Measurements from ENCODE around the gene ZNF180.

DNA sequence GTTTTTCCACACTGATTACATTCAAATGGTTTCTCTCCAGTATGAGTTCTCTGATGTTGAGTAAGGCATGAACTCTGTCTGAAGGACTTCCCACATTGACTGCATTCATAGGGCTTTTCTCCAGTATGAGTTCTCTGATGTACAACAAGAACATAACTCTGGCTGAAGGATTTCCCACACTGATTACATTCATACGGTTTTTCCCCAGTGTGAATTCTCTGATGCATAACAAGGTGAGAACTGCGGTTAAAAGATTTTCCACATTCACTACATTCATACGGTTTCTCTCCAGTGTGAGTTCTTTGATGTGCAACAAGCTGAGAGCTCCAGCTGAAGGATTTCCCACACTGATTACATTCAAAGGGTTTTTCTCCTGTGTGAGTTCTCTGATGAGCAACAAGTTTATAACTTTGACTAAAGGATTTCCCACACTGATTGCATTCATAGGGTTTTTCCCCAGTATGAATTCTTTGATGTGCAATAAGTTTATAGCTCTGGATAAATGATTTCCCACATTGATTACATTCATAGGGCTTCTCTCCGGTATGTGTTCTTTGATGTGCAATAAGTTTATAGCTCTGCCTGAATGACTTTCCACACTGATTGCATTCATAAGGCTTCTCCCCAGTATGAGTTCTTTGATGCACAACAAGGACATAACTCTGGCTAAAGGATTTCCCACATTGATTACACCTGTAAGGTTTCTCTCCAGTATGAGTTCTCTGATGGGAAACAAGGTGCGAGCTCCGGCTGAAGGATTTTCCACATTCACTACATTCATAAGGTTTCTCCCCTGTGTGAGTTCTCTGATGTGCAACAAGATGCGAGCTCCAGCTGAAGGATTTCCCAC, 23.5 kb downstream of the ZNF180 start:
- TF ChIP-seq ZBTB8A (tag by site-specific recombination; IDR thresholded peaks at IDR 0.05) (no peak), GLI2 (tag by site-specific recombination; IDR thresholded peaks at IDR 0.05; ENCODE audit: borderline replicate concordance, low read depth) (no peak), ZNF830 (tag by site-specific recombination; IDR thresholded peaks at IDR 0.05; ENCODE audit: low read depth) (no peak), ZNF549 (tag by site-specific recombination; IDR thresholded peaks at IDR 0.05) (no peak), ZBTB48 (tag by site-specific recombination; IDR thresholded peaks at IDR 0.05) (no peak), ZNF341 (tag by site-specific recombination; IDR thresholded peaks at IDR 0.05; ENCODE audit: low read depth) (no peak), YY1 (tag by site-specific recombination; IDR thresholded peaks at IDR 0.05) (no peak), GLI4 (tag by site-specific recombination; IDR thresholded peaks at IDR 0.05) (no peak), ZNF239 (tag by site-specific recombination; IDR thresholded peaks at IDR 0.05) (no peak), ZNF785 (tag by site-specific recombination; IDR thresholded peaks at IDR 0.05) (no peak)
- TF ChIP-seq, protein P1, sequence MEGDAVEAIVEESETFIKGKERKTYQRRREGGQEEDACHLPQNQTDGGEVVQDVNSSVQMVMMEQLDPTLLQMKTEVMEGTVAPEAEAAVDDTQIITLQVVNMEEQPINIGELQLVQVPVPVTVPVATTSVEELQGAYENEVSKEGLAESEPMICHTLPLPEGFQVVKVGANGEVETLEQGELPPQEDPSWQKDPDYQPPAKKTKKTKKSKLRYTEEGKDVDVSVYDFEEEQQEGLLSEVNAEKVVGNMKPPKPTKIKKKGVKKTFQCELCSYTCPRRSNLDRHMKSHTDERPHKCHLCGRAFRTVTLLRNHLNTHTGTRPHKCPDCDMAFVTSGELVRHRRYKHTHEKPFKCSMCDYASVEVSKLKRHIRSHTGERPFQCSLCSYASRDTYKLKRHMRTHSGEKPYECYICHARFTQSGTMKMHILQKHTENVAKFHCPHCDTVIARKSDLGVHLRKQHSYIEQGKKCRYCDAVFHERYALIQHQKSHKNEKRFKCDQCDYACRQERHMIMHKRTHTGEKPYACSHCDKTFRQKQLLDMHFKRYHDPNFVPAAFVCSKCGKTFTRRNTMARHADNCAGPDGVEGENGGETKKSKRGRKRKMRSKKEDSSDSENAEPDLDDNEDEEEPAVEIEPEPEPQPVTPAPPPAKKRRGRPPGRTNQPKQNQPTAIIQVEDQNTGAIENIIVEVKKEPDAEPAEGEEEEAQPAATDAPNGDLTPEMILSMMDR (tag by site-specific recombination; IDR thresholded peaks at IDR 0.05) = no peak
- TF ChIP-seq, protein P2, sequence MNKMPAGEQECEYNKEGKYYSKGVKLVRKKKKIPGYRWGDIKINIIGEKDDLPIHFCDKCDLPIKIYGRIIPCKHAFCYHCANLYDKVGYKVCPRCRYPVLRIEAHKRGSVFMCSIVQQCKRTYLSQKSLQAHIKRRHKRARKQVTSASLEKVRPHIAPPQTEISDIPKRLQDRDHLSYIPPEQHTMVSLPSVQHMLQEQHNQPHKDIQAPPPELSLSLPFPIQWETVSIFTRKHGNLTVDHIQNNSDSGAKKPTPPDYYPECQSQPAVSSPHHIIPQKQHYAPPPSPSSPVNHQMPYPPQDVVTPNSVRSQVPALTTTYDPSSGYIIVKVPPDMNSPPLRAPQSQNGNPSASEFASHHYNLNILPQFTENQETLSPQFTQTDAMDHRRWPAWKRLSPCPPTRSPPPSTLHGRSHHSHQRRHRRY (tag by site-specific recombination; IDR thresholded peaks at IDR 0.05) = no peak
- TF ChIP-seq, protein P3, sequence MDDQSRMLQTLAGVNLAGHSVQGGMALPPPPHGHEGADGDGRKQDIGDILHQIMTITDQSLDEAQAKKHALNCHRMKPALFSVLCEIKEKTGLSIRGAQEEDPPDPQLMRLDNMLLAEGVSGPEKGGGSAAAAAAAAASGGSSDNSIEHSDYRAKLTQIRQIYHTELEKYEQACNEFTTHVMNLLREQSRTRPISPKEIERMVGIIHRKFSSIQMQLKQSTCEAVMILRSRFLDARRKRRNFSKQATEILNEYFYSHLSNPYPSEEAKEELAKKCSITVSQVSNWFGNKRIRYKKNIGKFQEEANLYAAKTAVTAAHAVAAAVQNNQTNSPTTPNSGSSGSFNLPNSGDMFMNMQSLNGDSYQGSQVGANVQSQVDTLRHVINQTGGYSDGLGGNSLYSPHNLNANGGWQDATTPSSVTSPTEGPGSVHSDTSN (CRISPR knock-in tag; IDR thresholded peaks at IDR 0.05) = no peak
